ELF-1 (cell line): ENCODE results near the gene SMAD6.

Experiments used
- DNase-seq: peaks from one replicate; pipeline ENCODE4 v3.0.0-alpha.2; 2016; ENCODE audit warnings: low read depth, low spot score

The SMAD6 gene

DNA sequence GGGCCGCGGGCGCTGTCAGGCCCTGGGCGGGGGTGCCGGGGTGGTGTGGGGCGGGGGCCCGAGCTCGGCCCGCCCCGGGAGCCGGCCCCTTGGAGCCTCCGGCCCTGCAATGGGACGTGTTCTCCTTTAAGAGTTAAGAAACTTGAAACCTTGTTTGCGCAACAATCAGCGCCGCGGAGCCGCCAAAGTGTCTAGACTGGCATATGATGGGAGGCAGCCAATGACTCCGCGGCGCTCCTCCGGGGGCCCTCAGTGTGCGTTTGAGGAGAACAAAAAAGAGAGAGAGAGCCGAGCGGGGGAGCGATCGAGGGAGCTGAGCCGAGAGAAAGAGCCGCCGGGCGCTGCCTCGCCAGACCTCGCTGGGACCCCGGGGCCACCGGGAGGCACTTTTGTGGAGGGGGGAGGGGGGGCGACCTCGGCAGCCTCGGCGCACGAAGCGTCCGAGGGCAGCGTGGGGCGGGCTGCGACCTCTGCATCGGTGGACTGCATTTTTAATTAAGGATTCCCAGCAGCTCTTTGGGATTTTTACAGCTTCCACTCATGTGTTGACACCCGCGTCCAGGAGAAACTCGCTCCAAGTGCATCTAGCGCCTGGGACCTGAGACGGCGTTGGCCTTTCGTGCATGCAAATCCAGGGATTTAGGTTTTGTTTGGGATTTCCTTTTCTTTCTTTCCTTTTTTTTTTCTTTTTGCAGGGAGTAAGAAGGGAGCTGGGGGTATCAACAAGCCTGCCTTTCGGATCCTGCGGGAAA, at the start of gene SMAD6:
Gene SMAD6 (plus strand): TSS at position 202 of the 752 bp plus-strand sequence. CDS start 1,023 bp downstream, outside the sequence.
- peak; percentile 98 for DNase-seq

DNA sequence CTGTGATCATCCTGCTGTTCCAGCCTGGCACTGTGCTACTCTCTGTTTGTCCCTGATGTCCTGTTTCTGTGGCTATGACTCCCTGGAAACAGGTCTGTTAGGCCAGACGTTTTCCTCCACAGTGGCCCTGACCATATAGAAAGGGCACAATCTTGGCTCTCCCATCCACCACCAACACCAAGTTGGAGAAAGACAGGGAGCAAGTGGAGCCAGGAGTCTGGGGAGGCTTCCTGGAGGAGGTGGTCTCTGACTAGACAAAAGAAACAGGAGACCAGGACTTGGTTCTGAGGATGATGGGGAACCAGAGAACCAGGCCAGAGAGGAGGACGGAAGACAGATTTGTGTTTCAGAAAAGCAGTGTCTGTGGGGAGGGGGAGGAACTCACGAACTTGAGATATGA, 49.2 kb upstream of the SMAD6 start:
- DNase-seq = no peak

DNA sequence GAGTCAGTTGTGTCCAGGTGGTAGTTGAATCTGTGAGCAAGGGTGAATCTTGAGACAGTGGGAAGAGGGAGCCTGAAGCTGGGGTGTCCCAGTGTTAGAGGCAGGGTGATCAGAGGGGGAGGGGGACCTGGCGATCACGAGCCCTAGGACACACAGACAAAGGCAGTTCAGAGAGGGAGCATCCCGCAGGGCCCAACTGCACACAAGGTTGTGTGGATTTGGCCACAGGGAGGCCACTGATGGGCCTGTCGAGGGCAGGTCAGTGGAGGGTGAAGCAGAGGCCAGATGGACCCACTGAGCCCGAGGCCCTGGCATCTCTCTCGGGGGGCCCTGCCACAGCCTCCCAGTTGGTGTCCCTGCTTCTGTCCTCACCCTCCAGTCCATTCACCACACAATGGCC, 48.6 kb upstream of the SMAD6 start:
- no peak for DNase-seq

DNA sequence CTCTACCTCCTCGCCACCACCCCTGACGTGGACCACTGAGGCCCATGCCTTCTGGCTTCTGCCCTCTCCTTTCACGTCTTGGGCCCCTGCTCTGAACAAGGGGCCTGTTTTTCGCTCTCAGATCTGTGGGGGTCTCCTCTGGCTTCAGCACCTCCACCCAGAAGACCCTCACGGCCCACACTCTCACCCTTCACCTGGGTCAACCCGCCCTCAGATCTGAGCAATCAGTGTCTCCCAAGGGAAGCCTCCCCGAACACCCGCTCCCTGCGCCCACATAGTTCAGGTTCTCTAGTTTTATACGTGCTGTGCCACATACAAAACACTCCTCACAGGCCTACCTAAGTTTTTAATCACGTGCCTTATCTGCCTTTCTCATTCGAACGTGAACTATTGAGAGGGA, 48.2 kb upstream of the SMAD6 start:
- no peak for DNase-seq

DNA sequence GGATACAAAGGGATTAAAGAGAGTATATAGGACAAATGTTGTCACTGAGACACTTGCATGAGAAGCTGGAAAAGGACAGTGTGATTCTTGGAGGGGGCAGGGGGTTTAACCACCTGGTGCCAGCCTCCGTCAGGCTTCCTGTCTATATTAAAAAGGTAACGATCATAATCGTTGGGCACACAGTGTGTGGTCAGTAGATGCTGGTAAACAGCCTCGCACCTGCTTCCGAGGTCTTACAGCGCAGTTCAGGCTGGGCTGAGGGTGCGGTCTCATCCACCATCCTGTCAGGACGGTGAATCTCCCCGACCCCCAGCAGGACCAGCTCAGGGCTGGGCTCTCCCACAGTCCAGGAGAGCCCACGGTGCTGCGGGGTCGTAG, 47.7 kb upstream of the SMAD6 start:
- DNase-seq = no peak

DNA sequence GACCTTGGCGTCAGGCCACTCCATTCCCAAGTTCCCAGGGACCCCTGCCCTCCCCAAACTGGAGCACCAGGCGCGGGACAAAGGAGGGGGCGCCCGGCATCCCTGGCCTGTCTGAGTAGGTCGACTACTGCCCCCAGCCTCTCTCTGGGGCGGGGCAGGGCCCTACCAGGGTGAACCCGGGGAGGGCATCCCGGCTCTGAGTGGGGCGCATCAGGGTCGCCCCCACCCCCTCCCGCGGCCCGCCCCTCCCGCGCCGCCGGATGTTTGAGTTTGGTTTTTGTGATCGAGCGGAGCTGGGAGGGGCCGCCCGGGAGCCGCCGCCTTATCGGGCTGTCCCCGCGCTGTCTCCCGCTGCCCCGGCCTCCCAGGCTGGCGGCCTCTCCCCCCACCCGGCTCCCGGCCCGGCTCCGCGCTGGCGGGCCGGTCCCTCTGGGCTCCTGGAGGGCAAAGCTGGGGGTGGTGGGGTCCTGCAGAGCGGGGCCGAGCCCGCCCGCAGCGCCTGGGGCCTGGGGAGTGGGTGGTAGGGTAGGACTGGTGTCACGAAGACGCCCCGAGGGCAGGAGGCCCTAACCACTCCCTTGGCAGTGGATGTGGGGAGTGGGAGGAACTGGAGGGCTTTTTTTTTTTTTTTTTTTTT, 47.2 kb upstream of the SMAD6 start:
- DNase-seq = no peak

DNA sequence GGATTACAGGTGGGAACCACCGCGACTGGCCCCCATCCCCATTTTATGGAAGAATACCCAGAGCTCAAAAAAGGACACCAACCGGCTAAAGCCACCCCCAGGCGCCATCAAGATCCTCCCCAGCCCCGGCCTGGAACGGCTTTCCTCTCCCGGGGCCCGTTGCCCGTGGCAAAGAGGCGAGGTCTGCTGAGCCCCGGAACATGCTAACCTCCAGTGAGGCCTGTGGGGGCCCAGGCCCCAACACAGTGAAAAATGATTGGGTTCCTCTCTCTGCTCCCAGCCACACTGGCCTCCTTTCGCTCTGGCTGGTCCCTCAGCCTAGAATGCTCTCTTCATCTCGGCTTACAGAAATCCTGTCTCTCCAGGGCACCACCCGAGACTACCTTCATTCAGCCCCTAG, 46.5 kb upstream of the SMAD6 start:
- DNase-seq = no peak

DNA sequence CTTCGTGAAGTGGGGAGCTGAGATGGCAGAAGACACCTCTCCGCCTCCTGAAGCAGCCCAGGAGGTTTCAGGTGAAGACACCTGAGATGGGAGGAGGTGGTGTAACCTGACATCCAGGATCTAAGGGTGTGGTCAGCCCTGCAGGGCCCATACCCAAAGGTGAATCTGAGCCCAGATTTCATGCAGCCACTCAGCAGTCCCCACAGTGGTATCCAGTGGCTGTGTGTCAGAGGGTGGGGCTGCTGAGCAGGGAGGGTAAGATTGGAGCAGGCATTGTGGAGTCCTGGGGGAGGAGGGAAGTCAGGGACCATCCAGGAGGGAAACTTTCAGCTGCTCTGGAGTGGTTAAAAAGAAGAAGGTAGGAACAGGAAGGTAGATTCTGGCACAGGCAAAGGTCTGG, 46.0 kb upstream of the SMAD6 start:
- no peak for DNase-seq

DNA sequence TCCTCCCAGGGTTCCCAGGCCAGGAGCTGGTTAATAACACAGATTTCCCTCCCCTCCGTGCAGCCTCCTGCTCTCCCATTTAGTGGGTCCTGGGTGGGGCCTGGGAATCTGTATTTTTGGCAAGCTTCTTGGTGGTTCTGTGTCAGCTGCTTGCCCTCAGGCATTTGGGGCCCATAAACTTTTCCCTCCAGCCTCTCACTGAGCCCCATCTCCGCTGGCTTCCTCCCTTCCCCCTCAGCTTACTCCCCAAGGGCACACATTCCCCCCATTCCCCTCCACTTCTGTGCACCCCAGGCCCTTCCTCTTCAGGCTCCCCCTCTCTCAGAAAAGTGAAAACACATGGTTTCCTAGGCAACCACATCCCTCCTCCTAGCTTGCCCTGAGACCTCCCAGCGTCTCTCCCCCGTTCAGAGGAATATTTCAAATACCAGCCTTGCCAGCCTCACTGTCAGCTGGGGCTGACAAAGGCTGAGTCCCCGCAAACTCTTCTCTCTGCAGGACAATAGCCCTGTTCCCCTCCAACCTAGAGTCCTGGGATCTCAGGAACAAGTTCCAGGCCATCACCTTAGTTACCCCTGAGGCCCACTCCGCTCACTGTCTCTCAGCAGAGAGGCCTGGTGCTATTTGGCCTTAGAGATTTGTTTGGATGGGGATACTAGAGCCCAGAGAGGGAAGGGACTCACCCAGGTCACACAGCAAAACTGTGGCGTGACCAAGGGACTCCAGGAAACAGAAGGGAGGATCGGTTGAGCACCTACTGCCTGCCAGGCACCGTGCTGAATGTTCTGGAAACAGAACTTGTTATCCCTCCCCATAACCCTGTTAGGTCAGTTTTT, 44.6 kb upstream of the SMAD6 start:
- peak; percentile 61 for DNase-seq

DNA sequence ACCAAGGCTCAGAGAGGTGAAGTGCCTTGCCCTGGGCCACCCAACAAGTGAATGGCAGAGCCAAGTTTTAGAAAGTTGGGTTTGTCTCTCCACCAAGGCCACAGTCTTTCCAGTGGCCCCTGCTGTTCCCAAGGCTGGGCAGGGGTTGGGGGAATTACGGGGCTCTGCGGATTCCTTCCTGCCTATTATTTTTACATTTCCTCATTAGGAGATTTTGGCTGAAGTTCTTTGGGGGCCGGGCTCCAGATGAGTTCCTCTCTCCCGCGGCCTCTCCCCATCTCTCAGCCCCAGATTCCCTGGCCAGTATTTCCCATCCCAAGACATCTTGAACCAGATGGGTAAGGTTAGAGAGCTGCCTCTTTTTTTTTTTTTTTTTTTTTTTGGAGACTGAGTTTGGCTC, 44.0 kb upstream of the SMAD6 start:
- no peak for DNase-seq

DNA sequence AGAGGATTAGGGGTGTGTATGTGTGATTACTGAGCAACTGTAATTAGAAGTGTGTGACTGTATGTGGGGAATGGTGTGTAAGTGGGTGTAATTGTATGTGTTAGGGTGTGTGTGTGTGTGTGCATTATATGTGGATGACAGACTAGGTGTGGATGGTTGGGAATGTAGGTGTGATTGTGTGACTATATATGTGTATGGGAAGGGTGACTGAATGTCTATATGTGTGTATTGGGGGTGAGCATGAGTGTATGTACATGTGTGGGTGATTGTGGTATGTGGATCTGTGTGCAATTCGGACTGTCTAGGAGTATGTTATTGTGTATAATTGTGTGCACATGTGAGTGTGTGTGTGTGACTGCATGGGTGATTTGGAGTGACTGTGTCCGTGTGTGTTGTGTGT, 43.2 kb upstream of the SMAD6 start:
- DNase-seq = no peak

DNA sequence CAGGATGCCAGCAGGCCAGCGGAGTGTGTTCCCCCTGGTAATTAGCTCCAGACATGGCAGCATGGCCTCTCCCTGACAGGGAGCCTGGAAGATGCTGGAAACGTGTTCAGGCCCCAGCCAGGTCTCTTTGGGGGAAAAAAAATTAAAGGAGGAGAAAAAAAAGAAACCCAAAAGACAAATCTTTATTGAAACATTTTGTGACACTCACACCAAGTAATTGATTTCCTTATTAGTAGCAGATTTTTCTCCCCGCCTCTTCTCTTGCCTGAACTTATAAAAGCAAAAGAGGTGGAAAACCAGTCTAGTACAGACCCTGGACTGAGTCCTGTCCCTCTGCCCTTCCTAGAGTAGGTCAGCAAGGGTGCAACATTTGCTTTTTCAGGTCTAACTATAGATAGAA, 42.7 kb upstream of the SMAD6 start:
- DNase-seq = no peak

DNA sequence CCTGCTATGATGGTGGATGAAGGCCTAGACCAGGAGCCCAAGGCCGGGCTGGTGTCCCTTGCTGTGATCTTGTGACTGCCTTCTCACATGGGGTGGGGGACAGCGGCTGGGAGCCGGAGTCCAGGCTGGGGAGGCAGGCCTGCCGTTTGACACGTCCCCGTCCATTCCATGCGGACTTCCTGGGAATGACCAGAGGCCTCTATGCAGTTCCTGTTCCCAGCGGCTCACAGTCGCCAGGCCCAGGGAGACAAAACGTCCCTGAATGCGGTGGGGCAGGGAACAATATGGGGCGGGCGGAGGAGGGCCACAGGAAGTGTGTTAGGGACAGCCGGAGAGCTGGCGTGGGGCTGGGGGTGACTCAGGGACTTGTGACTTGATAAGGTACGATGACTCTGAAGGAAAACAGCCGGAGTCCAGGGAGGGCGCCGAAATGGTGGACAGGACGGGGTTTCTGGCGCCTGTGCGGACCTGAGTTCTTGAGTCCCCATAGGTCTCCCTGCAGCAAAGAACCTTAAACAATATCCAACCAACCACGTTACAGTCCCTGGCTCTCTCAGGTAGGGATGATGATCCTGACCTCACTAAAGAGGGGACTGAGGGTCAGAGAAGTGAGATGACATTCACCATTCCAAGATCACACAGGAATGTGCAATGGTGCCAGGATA, 40.5 kb upstream of the SMAD6 start:
- peak; percentile 33 for DNase-seq

DNA sequence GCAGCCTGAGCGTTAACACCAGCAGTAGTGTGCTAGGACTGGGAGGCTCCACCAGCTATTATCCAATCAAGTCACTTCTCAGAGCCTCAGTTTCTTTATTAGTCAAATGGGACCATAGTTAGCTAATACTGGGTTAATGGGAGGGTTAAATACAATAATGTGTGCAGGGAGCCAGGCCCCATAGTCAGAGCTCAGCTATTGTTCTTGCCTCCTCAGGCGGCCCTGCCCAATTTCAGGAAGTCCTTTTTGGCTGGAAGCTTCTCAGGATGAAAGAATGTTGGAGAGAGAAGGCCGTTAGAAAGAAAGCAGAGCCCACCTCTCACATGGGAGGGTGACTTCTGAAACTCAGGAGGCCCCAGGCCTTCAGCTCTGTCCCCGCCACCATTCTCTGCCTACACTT, 39.5 kb upstream of the SMAD6 start:
- peak; percentile 44 for DNase-seq

DNA sequence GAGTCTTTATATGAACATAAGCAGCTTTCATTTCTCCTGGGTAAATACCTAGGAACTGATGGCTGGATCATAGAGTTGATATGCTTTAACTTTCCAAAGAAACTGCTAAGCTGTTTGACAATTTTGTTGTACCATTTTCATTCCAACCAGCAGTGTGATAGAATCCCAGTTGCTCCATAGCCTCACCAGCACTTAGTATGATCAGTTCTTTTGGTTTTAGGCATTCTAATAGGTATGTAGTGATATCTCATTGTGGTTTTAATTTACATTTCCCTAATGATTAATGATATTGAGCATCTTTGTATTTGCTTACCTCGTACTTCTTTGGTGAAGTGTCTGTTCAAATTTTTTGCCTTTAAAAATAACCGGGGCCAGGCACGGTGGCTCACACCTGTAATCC, 38.4 kb upstream of the SMAD6 start:
- no peak for DNase-seq

DNA sequence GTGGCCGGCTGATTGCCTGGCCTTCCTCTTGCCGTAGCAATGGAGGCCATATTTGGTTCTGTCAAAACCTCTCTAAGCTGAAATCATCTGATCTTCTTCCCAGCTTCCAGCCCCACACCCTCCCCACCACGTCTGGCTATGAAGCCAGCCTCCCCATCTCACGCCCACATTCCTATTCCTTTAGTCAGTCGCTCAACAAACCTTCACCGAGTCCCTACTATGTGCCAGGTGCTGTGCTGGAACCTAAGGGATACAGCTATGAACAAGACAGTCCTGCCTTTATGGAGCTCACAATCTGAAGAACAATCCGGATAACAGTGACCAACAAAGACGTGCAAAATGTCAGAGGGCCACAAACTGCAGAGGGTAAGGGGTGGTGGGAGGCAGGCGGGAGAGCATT, 31.9 kb upstream of the SMAD6 start:
- DNase-seq = peak; percentile 34

DNA sequence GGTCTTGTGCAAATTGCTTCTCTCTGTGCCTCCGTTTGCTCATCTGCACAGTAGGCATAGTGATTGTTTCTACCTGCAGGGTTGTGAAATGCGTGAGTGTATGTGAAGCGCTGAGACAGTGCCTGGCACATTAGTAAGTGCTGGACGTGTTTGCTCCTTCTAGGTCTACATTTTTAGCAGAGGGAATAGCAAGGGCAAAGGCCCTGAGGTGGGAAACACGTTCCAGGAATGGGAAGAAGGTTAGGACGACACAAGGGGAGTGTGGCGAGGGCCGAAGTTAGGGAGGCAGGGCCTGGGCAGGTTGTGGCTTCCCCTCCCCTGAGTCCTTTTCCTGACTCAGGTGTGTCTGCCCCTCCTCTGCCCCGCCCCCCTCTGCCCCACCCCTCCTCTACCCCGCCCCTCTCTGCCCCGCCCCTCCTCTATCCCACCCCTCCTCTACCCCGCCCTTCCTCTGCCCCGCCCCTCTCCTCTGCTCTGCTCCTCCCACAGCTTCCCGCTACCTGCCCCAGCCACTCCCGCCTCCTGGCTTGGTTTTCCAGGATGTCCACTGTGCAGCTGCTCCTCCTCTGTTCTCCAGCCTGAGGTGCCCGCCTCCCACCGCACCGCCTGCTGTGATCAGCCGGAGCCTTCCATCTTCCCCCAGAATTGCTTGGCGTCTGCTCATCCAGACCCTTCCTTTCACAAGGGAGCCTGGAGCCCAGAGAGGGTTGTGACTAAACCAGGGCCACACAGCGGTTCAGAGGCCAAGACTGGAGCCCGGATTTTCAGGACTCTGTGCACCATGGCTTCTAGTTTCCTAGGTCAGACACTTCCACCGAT, 31.1 kb upstream of the SMAD6 start:
- peak; percentile 91 for DNase-seq

DNA sequence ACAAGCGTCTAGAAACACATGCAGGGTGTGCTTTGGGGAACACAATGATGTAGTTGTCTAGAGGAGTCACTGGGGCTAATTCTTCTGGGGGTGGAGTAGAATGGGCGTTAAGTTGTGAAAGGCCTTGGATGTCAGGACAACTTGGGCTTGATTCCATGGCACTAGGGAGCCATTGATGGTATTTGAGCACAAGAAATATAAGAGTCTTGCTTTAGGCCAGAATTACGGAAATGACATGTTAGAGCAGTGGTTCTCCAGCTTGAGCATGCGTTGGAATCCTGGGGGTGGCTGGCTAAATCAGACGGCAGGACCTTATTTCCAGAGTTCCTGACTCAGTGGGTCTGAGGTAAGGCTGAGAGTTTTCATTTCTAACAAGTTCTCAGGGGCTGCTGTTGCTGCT, 29.2 kb upstream of the SMAD6 start:
- DNase-seq = no peak

DNA sequence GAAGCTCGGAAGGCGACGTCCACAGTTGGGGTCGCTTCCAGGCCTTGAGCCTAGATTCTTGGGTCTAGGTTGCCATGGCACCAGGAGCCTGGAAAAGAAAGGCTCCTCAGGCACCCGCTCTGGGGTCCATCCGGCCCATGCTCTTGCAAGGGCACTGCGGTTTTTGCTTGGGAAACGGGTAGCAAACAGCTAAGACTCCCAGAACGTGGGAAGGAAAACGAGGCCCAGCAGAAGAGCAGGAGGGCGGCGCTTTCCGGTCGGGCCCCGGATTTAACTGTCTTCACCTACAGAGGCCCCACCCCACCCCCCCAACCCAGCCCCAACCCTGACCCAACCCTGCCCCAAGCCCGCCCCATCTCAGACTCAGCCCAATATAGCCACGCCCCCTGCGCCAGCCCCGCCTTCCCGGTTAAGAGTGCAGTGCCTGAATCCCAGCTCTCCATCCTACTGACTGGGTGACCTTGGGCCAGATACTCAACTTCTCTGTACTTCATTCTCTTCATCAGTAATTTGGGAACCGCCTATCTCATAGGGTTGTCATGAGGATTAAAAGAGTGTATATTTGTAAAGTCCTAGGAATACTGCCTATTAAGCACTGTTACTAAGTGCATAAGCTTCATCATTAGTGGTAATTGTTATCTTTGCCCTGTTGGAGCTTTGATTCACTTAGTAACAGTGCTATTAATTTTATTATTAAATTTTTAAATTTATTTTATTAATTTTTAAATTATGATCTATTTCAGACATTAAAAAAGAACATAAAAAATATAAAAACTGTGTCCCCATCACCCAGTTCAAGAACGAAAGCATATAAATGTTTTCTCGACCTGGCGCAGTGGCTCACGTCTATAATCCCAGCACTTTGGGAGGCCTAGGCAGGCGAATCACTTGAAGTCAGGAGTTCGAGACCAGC, 28.4 kb upstream of the SMAD6 start:
- DNase-seq = peak; percentile 72

DNA sequence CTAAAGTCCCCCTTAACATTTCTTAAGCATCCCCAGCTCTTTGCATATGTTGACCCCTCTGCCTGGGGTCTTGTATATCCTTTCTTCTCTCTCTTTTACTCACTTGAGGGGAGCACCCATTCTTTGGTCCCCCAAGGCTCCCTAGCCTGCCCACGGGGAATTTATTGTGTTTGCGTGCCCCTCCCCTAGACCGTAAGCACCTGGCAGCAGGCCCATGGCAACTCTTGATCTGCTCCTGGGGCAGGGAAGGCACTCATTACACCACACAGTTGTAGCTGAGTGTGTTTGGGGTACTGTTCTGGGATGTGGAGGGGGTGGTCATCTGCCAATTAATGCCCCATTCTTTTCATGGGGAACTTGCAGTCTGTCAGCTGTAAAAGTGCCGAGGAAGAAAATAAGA, 27.3 kb upstream of the SMAD6 start:
- no peak for DNase-seq
